Endothelial cell of umbilical vein (primary cell): ENCODE results near the gene USP6.
"Not testable (repeated sequence)": the region's sequence is repeated elsewhere in the genome, so short reads cannot be mapped to it uniquely, and the experiment has no call there.

ENCODE experiments used
- EZH2 ChIP-seq: IDR thresholded peaks from 2 replicates; pipeline ENCODE4 v1.6.1; 2012; ENCODE audit warnings: borderline replicate concordance, low read depth, mild to moderate bottlenecking, moderate library complexity, low read length, inconsistent platforms; ENCODE audit not compliant: severe bottlenecking
- POLR2AphosphoS5 ChIP-seq: IDR thresholded peaks from 2 replicates; pipeline ENCODE4 v1.6.1; 2012; ENCODE audit warnings: low read depth, mild to moderate bottlenecking, control low read depth, low read length, moderate library complexity; ENCODE audit not compliant: insufficient read depth
- TF ChIP-seq, protein P1 (sequence below), 2 donors: IDR thresholded peaks; 1 replicate in 1 of 2; 2 replicates in 1 of 2; pipeline ENCODE4 v1.5.1; 2011; ENCODE audit warnings: low read length in 2 of 2, mild to moderate bottlenecking in 2 of 2, moderate library complexity in 2 of 2, control low read depth in 1 of 2, inconsistent platforms in 1 of 2, low read depth in 1 of 2; ENCODE audit not compliant: insufficient read depth in 1 of 2; ENCODE audit errors: extremely low read depth in 1 of 2

DNA sequence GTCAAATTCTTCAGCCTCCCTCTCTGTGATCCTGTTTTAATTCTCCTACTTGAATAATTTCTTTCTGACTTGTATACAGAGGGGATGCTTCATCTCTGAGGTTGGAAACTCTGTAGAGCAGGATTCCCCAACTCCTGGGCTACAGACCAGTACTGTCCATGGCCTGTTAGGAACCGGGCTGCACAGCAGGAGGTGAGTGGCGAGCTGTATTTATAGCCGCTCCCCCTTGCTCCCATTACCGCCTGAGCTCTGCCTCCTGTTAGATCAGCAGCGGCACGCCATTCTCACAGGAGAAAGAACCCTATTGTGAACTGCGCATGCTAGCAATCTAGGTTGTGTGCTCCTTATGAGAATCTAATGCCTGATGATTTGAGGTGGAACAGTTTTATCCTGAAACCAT lies 59.2 kb downstream of the USP6 start:
- TF ChIP-seq, protein P1, sequence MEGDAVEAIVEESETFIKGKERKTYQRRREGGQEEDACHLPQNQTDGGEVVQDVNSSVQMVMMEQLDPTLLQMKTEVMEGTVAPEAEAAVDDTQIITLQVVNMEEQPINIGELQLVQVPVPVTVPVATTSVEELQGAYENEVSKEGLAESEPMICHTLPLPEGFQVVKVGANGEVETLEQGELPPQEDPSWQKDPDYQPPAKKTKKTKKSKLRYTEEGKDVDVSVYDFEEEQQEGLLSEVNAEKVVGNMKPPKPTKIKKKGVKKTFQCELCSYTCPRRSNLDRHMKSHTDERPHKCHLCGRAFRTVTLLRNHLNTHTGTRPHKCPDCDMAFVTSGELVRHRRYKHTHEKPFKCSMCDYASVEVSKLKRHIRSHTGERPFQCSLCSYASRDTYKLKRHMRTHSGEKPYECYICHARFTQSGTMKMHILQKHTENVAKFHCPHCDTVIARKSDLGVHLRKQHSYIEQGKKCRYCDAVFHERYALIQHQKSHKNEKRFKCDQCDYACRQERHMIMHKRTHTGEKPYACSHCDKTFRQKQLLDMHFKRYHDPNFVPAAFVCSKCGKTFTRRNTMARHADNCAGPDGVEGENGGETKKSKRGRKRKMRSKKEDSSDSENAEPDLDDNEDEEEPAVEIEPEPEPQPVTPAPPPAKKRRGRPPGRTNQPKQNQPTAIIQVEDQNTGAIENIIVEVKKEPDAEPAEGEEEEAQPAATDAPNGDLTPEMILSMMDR (IDR thresholded peaks at IDR 0.05; ENCODE audit: extremely low read depth in 1 of 2, insufficient read depth in 1 of 2, low read depth in 1 of 2, low read length in 2 of 2), result not testable (repeated sequence)
- not testable (repeated sequence) for TF ChIP-seq POLR2AphosphoS5, EZH2
